Mesenchymal stem cell (in vitro differentiated cells and primary cell): ENCODE measurements around the gene NOBOX.
"Not testable (repeated sequence)": the region's sequence is repeated elsewhere in the genome, so short reads cannot be mapped to it uniquely, and the experiment has no call there.

Source experiments
- DNase-seq: peaks from one replicate; pipeline ENCODE4 v3.0.0-alpha.2; 2013
- H2AFZ ChIP-seq: one replicate; pipeline ENCODE4 v1.6.1; 2013; ENCODE audit warnings: low read depth, mild to moderate bottlenecking, control low read depth, inconsistent platforms, low read length, moderate library complexity
- H2AK5ac ChIP-seq: 2 replicates; pipeline ENCODE4 v1.6.1; 2013; ENCODE audit warnings: low read length, moderate library complexity, mild to moderate bottlenecking, inconsistent platforms; ENCODE audit not compliant: severe bottlenecking
- H2BK120ac ChIP-seq: one replicate; pipeline ENCODE4 v1.6.1; 2013; ENCODE audit warnings: low read depth, mild to moderate bottlenecking, inconsistent platforms, low read length, moderate library complexity
- H2BK12ac ChIP-seq, 2 experiments: one replicate each; pipeline ENCODE4 v1.6.1; 2013; ENCODE audit warnings: inconsistent platforms in 2 of 2, low read length in 2 of 2, mild to moderate bottlenecking in 2 of 2, moderate library complexity in 2 of 2, control low read depth in 1 of 2
- H2BK15ac ChIP-seq: one replicate; pipeline ENCODE4 v1.6.1; 2013; ENCODE audit warnings: mild to moderate bottlenecking, low read depth, inconsistent platforms; ENCODE audit not compliant: poor library complexity, severe bottlenecking
- H2BK5ac ChIP-seq: 2 replicates; pipeline ENCODE4 v1.6.1; 2013; ENCODE audit warnings: low read depth, mild to moderate bottlenecking, low read length, control low read depth, inconsistent platforms; ENCODE audit not compliant: poor library complexity, severe bottlenecking
- H3K14ac ChIP-seq, 2 experiments: one replicate each; pipeline ENCODE4 v1.6.1; 2013; ENCODE audit warnings: inconsistent platforms in 2 of 2, low read length in 2 of 2, control low read depth in 1 of 2, mild to moderate bottlenecking in 1 of 2, moderate library complexity in 1 of 2
- H3K18ac ChIP-seq, 2 experiments: one replicate each; pipeline ENCODE4 v1.6.1; 2013; ENCODE audit warnings: inconsistent platforms in 2 of 2, low read length in 2 of 2, control low read depth in 1 of 2, low read depth in 1 of 2, mild to moderate bottlenecking in 1 of 2
- H3K23ac ChIP-seq, 2 experiments: one replicate each; pipeline ENCODE4 v1.6.1; 2013; ENCODE audit warnings: inconsistent platforms in 2 of 2, low read length in 2 of 2, mild to moderate bottlenecking in 2 of 2, moderate library complexity in 2 of 2, control low read depth in 1 of 2
- H3K27ac ChIP-seq: 2 replicates; pipeline ENCODE4 v1.5.1; 2013; ENCODE audit warnings: mild to moderate bottlenecking, moderate library complexity, low read length, control low read depth, inconsistent platforms; ENCODE audit not compliant: poor library complexity, severe bottlenecking
- H3K27me3 ChIP-seq, 2 experiments: 2 replicates each; pipeline versions ENCODE4 v1.6.1 to v1.7.0; 2013; ENCODE audit warnings: low read length in 2 of 2, mild to moderate bottlenecking in 2 of 2, moderate library complexity in 2 of 2, control low read depth in 1 of 2, inconsistent platforms in 1 of 2; ENCODE audit not compliant: control insufficient read depth in 1 of 2, insufficient read depth in 1 of 2
- H3K36me3 ChIP-seq, 2 experiments: 2 replicates each; pipeline versions ENCODE4 v1.6.1 to v1.7.0; 2013; ENCODE audit warnings: low read length in 2 of 2, control low read depth in 1 of 2, inconsistent platforms in 1 of 2, low read depth in 1 of 2, mild to moderate bottlenecking in 1 of 2; ENCODE audit not compliant: insufficient read depth in 2 of 2, control insufficient read depth in 1 of 2
- H3K4ac ChIP-seq, 2 experiments: one replicate each; pipeline ENCODE4 v1.6.1; 2013; ENCODE audit warnings: inconsistent platforms in 2 of 2, low read length in 2 of 2, mild to moderate bottlenecking in 2 of 2, moderate library complexity in 2 of 2, control low read depth in 1 of 2, low read depth in 1 of 2
- H3K4me1 ChIP-seq: 2 replicates; pipeline ENCODE4 v1.6.1; 2013; ENCODE audit warnings: low read depth, low read length, control low read depth; ENCODE audit not compliant: control insufficient read depth, insufficient read depth
- H3K4me2 ChIP-seq: 2 replicates; pipeline ENCODE4 v1.6.1; 2013; ENCODE audit warnings: low read length, mild to moderate bottlenecking, inconsistent platforms; ENCODE audit not compliant: poor library complexity, severe bottlenecking
- H3K4me3 ChIP-seq, 2 experiments: 2 replicates each; pipeline versions ENCODE4 v1.5.1 to v1.7.0; 2013; ENCODE audit warnings: low read length in 2 of 2, mild to moderate bottlenecking in 2 of 2, control low read depth in 1 of 2, low read depth in 1 of 2; ENCODE audit not compliant: insufficient read depth in 1 of 2
- H3K79me1 ChIP-seq: replicated peaks from 2 replicates; pipeline ENCODE4 v1.6.1; 2013; ENCODE audit warnings: mild to moderate bottlenecking, control low read depth, low read length, inconsistent platforms; ENCODE audit not compliant: poor library complexity, severe bottlenecking
- H3K9ac ChIP-seq: 2 replicates; pipeline ENCODE4 v1.7.0; 2013; ENCODE audit warnings: mild to moderate bottlenecking, low read length, moderate library complexity
- H3K9me3 ChIP-seq: 2 replicates; pipeline ENCODE4 v1.7.0; 2013; ENCODE audit warnings: mild to moderate bottlenecking, low read length; ENCODE audit not compliant: control insufficient read depth
- H4K8ac ChIP-seq: one replicate; pipeline ENCODE4 v1.6.1; 2013; ENCODE audit warnings: inconsistent platforms, mild to moderate bottlenecking, low read length, moderate library complexity
- H4K91ac ChIP-seq: one replicate; pipeline ENCODE4 v1.6.1; 2013; ENCODE audit warnings: mild to moderate bottlenecking, low read length, inconsistent platforms
- WGBS: methylation state at CpG from one replicate; pipeline ENCODE4 v1.1.7; 2013; ENCODE audit warnings: mixed read lengths; 5-methylcytosine and 5-hydroxymethylcytosine counted together

Gene NOBOX

GRCh38 chr7:144427539-144427938 lies 24.0 kb upstream of the NOBOX start:
- H3K14ac ChIP-seq, H3K18ac ChIP-seq, H3K4me2 ChIP-seq, H2AK5ac ChIP-seq, H3K4me3 ChIP-seq, H2BK12ac ChIP-seq, H2AFZ ChIP-seq, H3K4me1 ChIP-seq, H3K9me3 ChIP-seq, H2BK120ac ChIP-seq, H3K27me3 ChIP-seq, H3K36me3 ChIP-seq, H4K8ac ChIP-seq, H3K9ac ChIP-seq, H2BK5ac ChIP-seq, H3K23ac ChIP-seq, H3K79me1 ChIP-seq, H3K4ac ChIP-seq, H3K27ac ChIP-seq, H4K91ac ChIP-seq, DNase-seq, H2BK15ac ChIP-seq: not testable (repeated sequence)
- 54% methylated on average over 1 of the region's 2 CpGs for WGBS

DNA sequence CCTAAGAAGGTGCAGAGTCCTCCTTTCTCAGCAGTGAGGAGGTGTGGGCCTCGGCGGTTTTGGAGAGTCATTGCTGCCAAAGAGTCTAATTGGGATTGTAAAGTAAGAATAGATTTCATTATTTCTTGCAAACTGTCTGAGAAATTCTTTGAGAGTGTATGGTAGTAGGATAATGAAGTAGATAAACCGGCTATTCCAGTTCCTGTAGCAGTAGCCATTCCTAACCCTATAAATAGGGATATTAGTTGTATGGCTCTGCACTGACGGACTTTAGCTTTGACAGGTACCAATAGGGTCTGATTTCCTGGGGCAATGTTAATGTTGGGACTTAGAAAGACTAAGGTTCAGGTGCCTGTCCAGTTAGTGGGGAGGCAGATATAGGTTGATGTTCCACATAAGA lies 15.4 kb upstream of the NOBOX start:
- H3K79me1 ChIP-seq, H3K18ac ChIP-seq, H3K4ac ChIP-seq, H3K14ac ChIP-seq, H3K27me3 ChIP-seq, H2BK5ac ChIP-seq, H2BK12ac ChIP-seq, H3K23ac ChIP-seq, H4K8ac ChIP-seq, H3K4me2 ChIP-seq, H2AFZ ChIP-seq, H3K36me3 ChIP-seq, DNase-seq, H2BK120ac ChIP-seq, H3K4me1 ChIP-seq, H3K9me3 ChIP-seq, H4K91ac ChIP-seq, H3K9ac ChIP-seq, H2AK5ac ChIP-seq, H3K4me3 ChIP-seq, H3K27ac ChIP-seq, H2BK15ac ChIP-seq: not testable (repeated sequence)
- WGBS: 96% methylated on average over 4 of the region's 4 CpGs

GRCh38 chr7:144416341-144416740 lies 12.8 kb upstream of the NOBOX start:
- no peak overlapping the region for H3K23ac ChIP-seq
- no peak overlapping the region for H3K4me3 ChIP-seq
- no peak overlapping the region for H4K91ac ChIP-seq
- no peak overlapping the region for H2BK15ac ChIP-seq
- H3K4me1 ChIP-seq: no peaks in the 10 kb centered on the region
- H2BK120ac ChIP-seq: no peak overlapping the region
- no peak overlapping the region for H3K27ac ChIP-seq
- peaks cover 0 to 6% of the 10 kb centered on the region in 2 experiments for H3K27me3 ChIP-seq
- no peak overlapping the region for H3K9ac ChIP-seq
- no peak overlapping the region for H2BK5ac ChIP-seq
- no peak overlapping the region for H3K18ac ChIP-seq
- H3K4ac ChIP-seq: no peak overlapping the region
- no peak overlapping the region for H2AK5ac ChIP-seq
- H3K14ac ChIP-seq: no peak overlapping the region
- H2BK12ac ChIP-seq: no peak overlapping the region
- H3K36me3 ChIP-seq: no peaks in the 10 kb centered on the region
- H3K9me3 ChIP-seq: no peaks in the 10 kb centered on the region
- H3K4me2 ChIP-seq: no peak overlapping the region
- no peak overlapping the region for H2AFZ ChIP-seq
- H4K8ac ChIP-seq: no peak overlapping the region
- DNase-seq: no peak
- no peaks in the 10 kb centered on the region for H3K79me1 ChIP-seq

DNA sequence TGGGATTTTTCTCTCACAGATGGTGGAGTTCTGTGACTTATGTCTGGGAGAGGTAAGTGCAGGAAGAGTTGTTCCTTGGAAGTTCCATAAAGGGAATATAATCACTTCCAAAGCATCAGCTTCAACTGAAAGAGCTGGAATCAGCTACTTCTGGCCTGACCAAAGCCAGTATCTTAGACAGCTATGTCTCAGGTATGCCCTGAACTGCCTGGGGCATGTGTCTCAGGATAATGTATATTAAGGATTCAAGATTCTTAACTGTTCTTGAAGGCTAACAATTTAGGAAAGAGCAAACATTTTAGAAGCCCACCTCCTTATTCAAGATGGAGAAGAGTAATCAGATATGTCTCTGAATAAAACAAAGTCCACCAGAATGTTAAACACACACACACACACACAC lies 12.4 kb upstream of the NOBOX start:
- no peak overlapping the region for H2AFZ ChIP-seq
- no peak overlapping the region for H2BK15ac ChIP-seq
- H3K4me2 ChIP-seq: no peak overlapping the region
- H3K4ac ChIP-seq: no peak overlapping the region
- no peak overlapping the region for H3K9ac ChIP-seq
- H2BK5ac ChIP-seq: no peak overlapping the region
- no peak overlapping the region for H4K91ac ChIP-seq
- no peaks in the 10 kb centered on the region for H3K79me1 ChIP-seq
- no peak overlapping the region for H4K8ac ChIP-seq
- no peak for DNase-seq
- H3K36me3 ChIP-seq: no peaks in the 10 kb centered on the region
- H2BK120ac ChIP-seq: no peak overlapping the region
- H3K27ac ChIP-seq: no peak overlapping the region
- no peaks in the 10 kb centered on the region for H3K9me3 ChIP-seq
- no peak overlapping the region for H3K18ac ChIP-seq
- H2AK5ac ChIP-seq: no peak overlapping the region
- H3K4me3 ChIP-seq: no peak overlapping the region
- H3K4me1 ChIP-seq: no peaks in the 10 kb centered on the region
- H3K14ac ChIP-seq: no peak overlapping the region
- H3K23ac ChIP-seq: no peak overlapping the region
- peaks cover 0 to 6% of the 10 kb centered on the region in 2 experiments for H3K27me3 ChIP-seq
- no peak overlapping the region for H2BK12ac ChIP-seq
